Right atrium auricular region (tissue), 2 donors: ENCODE results near the gene DXO. TPM values are rescaled to one million over a fixed set of nuclear protein-coding genes. Genes with fewer than 3 reads are reported as not detected.
A peak's percentile ranks its signal among the peaks of the same experiment; 100 is the strongest.
"Not testable (repeated sequence)": the region's sequence is repeated elsewhere in the genome, so short reads cannot be mapped to it uniquely, and the experiment has no call there.

Experiments
- DNase-seq: peaks from one replicate; pipeline ENCODE4 v3.0.0-alpha.2; 2019; ENCODE audit warnings: low spot score
- H3K27ac ChIP-seq, 2 donors: fragments of 200-600 bp; sonication (generic); 1 replicate in 1 of 2; 2 replicates in 1 of 2; pipeline ENCODE4 v1.5.1; 2016 to 2019
- H3K27me3 ChIP-seq, 2 donors: fragments of 200-600 bp; sonication (generic); one replicate each; pipeline versions ENCODE4 v1.5.1 to v1.6.0; 2017 to 2019
- H3K36me3 ChIP-seq: fragments of 200-600 bp; sonication (generic); one replicate; pipeline ENCODE4 v1.5.1; 2016
- H3K4me1 ChIP-seq, 2 donors: fragments of 200-600 bp; sonication (generic); one replicate each; pipeline versions ENCODE4 v1.5.1 to v1.6.0; 2017 to 2019
- H3K4me3 ChIP-seq, 2 donors: fragments of 200-600 bp; sonication (generic); 1 replicate in 1 of 2; 2 replicates in 1 of 2; pipeline ENCODE4 v1.5.1; 2017 to 2019; ENCODE audit warnings: mild to moderate bottlenecking in 1 of 2, moderate library complexity in 1 of 2
- H3K9me3 ChIP-seq, 2 donors: fragments of 200-600 bp; sonication (generic); one replicate each; pipeline ENCODE4 v1.5.1; 2019
- total RNA-seq, 2 donors: library from RNA; depleted of rRNA; stranded (reverse); fragments of >200 nt; gene quantifications; one replicate each; pipeline ENCODE4 v1.1.0, GENCODE V29; 2016
- TF ChIP-seq, protein P1 (sequence below), 2 donors: fragments of 200-600 bp; sonication (generic); IDR thresholded peaks; one replicate each; pipeline ENCODE4 v1.5.1; 2019; ENCODE audit warnings: antibody characterized with exemption in 2 of 2

Gene DXO
- total RNA-seq, 2 donors from 2014 or later = 12.1 to 14.1 TPM

DNA sequence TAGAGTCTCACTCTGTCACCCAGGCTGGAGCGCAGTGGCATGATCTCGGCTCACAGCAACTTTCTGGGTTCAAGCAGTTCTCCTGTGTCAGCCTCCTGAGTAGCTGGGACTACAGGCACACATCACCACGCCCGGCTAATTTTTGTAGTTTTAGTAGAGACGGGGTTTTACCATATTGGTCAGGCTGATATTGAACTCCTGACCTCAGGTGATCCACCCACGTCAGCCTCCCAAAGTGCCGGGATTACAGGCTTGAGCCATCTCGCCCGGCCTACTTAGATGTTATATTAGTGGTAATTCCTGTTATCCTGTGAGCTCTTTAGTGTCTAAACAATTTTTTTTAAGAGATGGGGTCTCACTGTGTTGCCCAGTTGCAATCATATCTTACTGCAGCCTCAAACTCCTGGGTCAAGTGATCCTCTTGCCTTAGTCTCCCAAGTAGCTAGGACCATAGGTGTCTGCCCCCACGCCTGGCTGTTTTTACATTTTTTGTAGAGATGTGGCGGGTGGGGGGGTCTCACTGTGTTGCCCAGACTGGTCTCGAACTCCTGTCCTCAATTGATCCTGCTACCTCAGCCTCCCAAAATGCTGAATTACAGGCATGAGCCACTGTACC is 6.0 kb upstream of the DXO start:
- TF ChIP-seq, protein P1, sequence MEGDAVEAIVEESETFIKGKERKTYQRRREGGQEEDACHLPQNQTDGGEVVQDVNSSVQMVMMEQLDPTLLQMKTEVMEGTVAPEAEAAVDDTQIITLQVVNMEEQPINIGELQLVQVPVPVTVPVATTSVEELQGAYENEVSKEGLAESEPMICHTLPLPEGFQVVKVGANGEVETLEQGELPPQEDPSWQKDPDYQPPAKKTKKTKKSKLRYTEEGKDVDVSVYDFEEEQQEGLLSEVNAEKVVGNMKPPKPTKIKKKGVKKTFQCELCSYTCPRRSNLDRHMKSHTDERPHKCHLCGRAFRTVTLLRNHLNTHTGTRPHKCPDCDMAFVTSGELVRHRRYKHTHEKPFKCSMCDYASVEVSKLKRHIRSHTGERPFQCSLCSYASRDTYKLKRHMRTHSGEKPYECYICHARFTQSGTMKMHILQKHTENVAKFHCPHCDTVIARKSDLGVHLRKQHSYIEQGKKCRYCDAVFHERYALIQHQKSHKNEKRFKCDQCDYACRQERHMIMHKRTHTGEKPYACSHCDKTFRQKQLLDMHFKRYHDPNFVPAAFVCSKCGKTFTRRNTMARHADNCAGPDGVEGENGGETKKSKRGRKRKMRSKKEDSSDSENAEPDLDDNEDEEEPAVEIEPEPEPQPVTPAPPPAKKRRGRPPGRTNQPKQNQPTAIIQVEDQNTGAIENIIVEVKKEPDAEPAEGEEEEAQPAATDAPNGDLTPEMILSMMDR (IDR thresholded peaks at IDR 0.05) = no peak
- no peaks in the 10 kb centered on the region for H3K27me3 ChIP-seq
- no peaks in the 10 kb centered on the region for H3K9me3 ChIP-seq
- H3K4me3 ChIP-seq = no peak overlapping the region
- no peak for DNase-seq
- H3K36me3 ChIP-seq = peaks cover 11% of the 10 kb centered on the region
- H3K4me1 ChIP-seq = peaks cover 0 to 10% of the 10 kb centered on the region in 2 donors
- no peak overlapping the region for H3K27ac ChIP-seq

DNA sequence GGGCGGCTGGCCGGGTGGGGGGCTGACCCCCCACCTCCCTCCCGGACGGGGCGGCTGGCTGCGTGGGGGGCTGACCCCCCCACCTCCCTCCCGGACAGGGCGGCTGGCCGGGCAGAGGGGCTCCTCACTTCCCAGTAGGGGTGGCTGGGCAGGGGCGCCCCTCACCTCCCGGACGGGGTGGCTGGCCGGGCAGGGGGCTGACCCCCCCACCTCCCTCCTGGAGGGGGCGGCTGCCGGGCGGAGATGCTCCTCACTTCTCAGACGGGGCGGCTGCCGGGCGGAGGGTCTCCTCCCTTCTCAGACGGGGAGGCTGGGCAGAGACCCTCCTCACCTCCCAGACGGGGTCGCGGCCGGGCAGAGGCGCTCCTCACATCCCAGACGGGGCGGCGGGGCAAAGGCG is 4.1 kb upstream of the DXO start:
- not testable (repeated sequence) for H3K27me3 ChIP-seq, H3K27ac ChIP-seq, H3K9me3 ChIP-seq, DNase-seq, H3K4me3 ChIP-seq
- peaks cover 0 to 20% of the 10 kb centered on the region in 2 donors for H3K4me1 ChIP-seq
- H3K36me3 ChIP-seq = peaks cover 11% of the 10 kb centered on the region

DNA sequence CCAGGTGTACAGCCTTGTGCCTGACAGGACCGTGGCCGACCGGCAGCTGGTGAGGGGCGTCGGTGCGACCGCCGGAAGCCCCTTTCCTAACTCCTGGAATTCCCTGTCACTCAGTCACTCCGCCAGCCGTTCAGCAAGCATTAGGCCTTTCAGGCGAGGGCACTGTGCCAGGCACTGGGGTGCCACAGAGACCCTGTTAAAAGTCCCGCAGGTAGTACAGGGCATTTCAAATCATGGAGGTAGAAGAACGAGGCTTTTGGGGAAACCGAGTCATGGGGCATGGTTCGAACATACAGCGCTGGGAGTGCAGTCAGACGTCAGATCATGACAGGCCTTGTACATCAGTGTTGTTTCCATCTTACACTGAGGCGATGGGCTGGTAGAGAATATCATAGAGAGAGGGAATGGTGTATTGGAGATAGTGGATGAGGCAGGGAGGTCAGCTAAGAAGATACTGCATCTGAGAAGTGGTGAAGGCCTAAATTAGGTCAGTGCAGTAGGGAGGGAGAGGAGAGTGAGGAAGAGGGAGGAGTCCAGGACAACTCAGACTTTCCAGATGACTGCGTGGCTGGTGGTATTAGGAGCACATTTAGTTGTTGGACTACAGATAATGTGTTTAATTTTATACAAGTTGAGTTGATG is 892 bp upstream of the DXO start:
- peaks cover 28% of the 10 kb centered on the region for H3K36me3 ChIP-seq
- peak overlapping the region; percentile 80 to 82 for H3K4me3 ChIP-seq
- H3K27ac ChIP-seq = peak overlapping the region; percentile 96 to 98
- TF ChIP-seq, protein P1 (IDR thresholded peaks at IDR 0.05) = no peak
- DNase-seq = no peak
- no peaks in the 10 kb centered on the region for H3K27me3 ChIP-seq
- H3K9me3 ChIP-seq = no peaks in the 10 kb centered on the region
- H3K4me1 ChIP-seq = peaks cover 0 to 34% of the 10 kb centered on the region in 2 donors

DNA sequence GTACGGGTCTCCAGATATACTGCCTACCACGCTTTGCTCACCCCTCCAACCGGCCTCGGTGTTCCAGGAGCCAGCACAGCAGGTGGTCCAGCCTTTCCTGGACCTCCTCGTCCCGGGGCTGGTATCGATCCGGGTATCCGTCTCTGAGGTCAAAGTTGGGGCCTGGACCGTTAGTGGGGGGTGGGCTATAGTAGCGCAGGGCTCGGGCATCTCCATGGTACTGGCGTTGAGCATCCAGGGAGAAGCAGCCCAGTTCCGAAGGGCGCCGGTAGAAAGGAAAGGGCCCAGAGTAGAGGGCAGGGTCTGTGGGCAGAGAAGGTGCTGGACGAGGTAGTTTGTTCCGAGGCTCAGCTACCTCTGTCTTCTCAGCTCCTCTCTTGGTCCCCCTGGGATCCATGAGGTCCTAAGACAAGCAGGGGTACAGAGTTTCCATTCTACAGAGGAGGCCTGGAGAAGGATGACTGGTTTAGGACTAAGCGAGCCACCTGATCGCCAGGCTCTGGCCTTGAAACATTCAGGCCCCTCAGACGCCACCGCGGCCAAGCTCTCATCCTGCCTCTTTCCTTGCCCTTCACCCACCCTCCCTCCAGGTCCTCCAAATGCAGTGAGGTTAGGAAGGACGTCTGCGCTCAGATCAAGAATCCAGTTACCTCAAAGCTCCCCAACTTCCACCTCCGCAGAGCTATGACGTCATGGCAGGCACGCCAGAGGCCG is 502 bp downstream of the DXO start:
- no peak for DNase-seq
- Histone ChIP-seq H3K27me3 (no peaks in the 10 kb centered on the region), H3K27ac (peak overlapping the region; percentile 96 to 98), H3K4me1 (peaks cover 0 to 34% of the 10 kb centered on the region in 2 donors), H3K36me3 (peaks cover 42% of the 10 kb centered on the region), H3K9me3 (no peaks in the 10 kb centered on the region), H3K4me3 (peak overlapping the region; percentile 80 to 82)
- TF ChIP-seq, protein P1 (IDR thresholded peaks at IDR 0.05) = no peak

DNA sequence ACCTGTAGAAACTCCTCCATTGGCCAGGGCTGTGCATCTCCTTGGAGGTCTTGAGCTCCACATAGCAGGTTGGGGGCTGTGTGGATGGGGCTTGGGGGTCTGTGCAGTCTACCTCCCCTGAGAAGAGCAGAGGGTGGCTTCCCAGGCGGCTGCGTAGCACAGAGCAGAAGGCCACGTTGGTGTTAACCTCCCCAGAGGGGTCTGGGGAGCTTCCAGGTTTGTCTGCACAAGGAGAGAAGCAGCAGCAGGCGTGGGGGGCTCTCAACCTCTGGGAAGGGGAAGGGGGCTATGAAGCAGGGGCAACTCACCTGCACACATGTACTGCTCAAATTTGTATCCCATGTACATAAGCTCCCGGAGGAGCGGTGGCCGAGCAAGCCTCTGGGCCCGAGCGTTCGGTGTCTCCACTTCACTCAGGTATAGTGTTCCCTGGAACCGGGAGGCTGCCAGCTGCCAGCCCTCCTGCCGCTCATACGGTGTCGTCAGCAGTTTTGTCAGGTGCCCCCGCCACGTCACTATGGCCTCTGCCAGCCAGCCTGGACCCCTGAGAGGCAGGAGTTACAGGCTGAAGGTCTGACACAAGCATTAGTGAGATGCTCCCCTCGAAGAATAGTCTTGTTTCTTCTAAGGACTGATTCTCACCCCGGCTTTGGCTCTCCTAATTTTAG is 1.2 kb downstream of the DXO start:
- H3K27me3 ChIP-seq = no peaks in the 10 kb centered on the region
- no peaks in the 10 kb centered on the region for H3K9me3 ChIP-seq
- H3K27ac ChIP-seq = peak overlapping the region; percentile 96 to 98
- H3K36me3 ChIP-seq = peaks cover 48% of the 10 kb centered on the region
- TF ChIP-seq, protein P1 (IDR thresholded peaks at IDR 0.05) = no peak
- H3K4me3 ChIP-seq = peak overlapping the region; percentile 80 to 82
- DNase-seq = no peak
- peaks cover 0 to 34% of the 10 kb centered on the region in 2 donors for H3K4me1 ChIP-seq
